Gastrocnemius medialis (tissue), 4 donors: ENCODE data around the gene OSGEP.

Source experiments
- CTCF ChIP-seq, 5 experiments: fragments of 450-650 bp in 3 of 5; fragments of 200-600 bp in 2 of 5; sonication (generic) in 2 of 5; IDR thresholded peaks in 4 of 5; conservative IDR thresholded peaks in 1 of 5; 1 replicate in 4 of 5; 2 replicates in 1 of 5; pipeline ENCODE4 v1.5.1; 2016 to 2019; ENCODE audit warnings: antibody characterized with exemption in 5 of 5, mild to moderate bottlenecking in 3 of 5, moderate library complexity in 3 of 5
- POLR2A ChIP-seq, 2 donors: fragments of 450-650 bp; IDR thresholded peaks; one replicate each; pipeline ENCODE4 v1.6.1; 2017; ENCODE audit warnings: antibody characterized with exemption in 2 of 2, mild to moderate bottlenecking in 2 of 2, moderate library complexity in 2 of 2

GRCh38 chr14:20499881-20500280, 45.3 kb upstream of the OSGEP start:
- no peak for TF ChIP-seq CTCF (IDR thresholded peaks at IDR 0.05 in 4 of 5, conservative IDR thresholded peaks at IDR 0.05 in 1 of 5)
- no peak for TF ChIP-seq POLR2A (IDR thresholded peaks at IDR 0.05)
